Astrocyte (in vitro differentiated cells and primary cell): ENCODE data around the gene SLC25A18. TPM values are rescaled to one million over a fixed set of nuclear protein-coding genes. Genes with fewer than 3 reads are reported as not detected.

Experiments
- DNase-seq: peaks from one replicate; pipeline ENCODE4 v3.0.0-alpha.2; 2010; ENCODE audit warnings: low read depth
- FAIRE-seq: peaks from 2 replicates; lab custom pipeline; 2011; peaks lifted over from hg19 to GRCh38; lab: Jason Lieb, UNC
- H2AFZ ChIP-seq: 2 replicates; pipeline ENCODE4 v1.6.0; 2012; ENCODE audit warnings: low read depth, low read length, inconsistent platforms
- H3K27ac ChIP-seq: 2 replicates; pipeline ENCODE4 v1.5.1; 2011; ENCODE audit warnings: low read depth, low read length, inconsistent platforms
- H3K27me3 ChIP-seq: 2 replicates; pipeline ENCODE4 v1.6.0; 2011; ENCODE audit warnings: low read length, inconsistent platforms; ENCODE audit not compliant: insufficient read depth
- H3K36me3 ChIP-seq: 2 replicates; pipeline ENCODE4 v1.5.1; 2011; ENCODE audit warnings: low read length, inconsistent platforms; ENCODE audit not compliant: insufficient read depth
- H3K4me1 ChIP-seq: 2 replicates; pipeline ENCODE4 v1.5.1; 2011; ENCODE audit warnings: low read length, inconsistent platforms; ENCODE audit not compliant: insufficient read depth
- H3K4me2 ChIP-seq: 2 replicates; pipeline ENCODE4 v1.6.0; 2012; ENCODE audit warnings: low read length, inconsistent platforms
- H3K4me3 ChIP-seq: 2 replicates; pipeline ENCODE4 v1.5.1; 2011; ENCODE audit warnings: low read depth, mild to moderate bottlenecking, low read length, inconsistent platforms; ENCODE audit not compliant: insufficient read depth
- H3K79me2 ChIP-seq: 2 replicates; pipeline ENCODE4 v1.6.0; 2012; ENCODE audit warnings: mild to moderate bottlenecking, low read length, inconsistent platforms; ENCODE audit not compliant: insufficient read depth
- H3K9ac ChIP-seq: 2 replicates; pipeline ENCODE4 v1.6.0; 2012; ENCODE audit warnings: mild to moderate bottlenecking, low read length, inconsistent platforms
- H3K9me3 ChIP-seq: 2 replicates; pipeline ENCODE4 v1.5.1; 2012; ENCODE audit warnings: low read depth, mild to moderate bottlenecking, low read length, inconsistent platforms; ENCODE audit not compliant: insufficient read depth
- H4K20me1 ChIP-seq: 2 replicates; pipeline ENCODE4 v1.6.0; 2012; ENCODE audit warnings: low read length, inconsistent platforms; ENCODE audit not compliant: insufficient read depth
- H3K27ac Mint-ChIP-seq: one replicate; pipeline ENCODE4 v1.8.0; 2021; ENCODE audit warnings: mild to moderate bottlenecking, mixed read lengths; ENCODE audit not compliant: unreplicated experiment
- H3K27me3 Mint-ChIP-seq: one replicate; pipeline ENCODE4 v1.8.0; 2021; ENCODE audit warnings: low read depth, mixed read lengths; ENCODE audit not compliant: unreplicated experiment
- H3K36me3 Mint-ChIP-seq: one replicate; pipeline ENCODE4 v1.8.0; 2021; ENCODE audit warnings: low read depth, mixed read lengths; ENCODE audit not compliant: unreplicated experiment
- H3K4me1 Mint-ChIP-seq: one replicate; pipeline ENCODE4 v1.8.0; 2021; ENCODE audit warnings: low read depth, mixed read lengths; ENCODE audit not compliant: unreplicated experiment
- H3K4me3 Mint-ChIP-seq: one replicate; pipeline ENCODE4 v1.8.0; 2021; ENCODE audit warnings: mild to moderate bottlenecking, moderate library complexity, mixed read lengths; ENCODE audit not compliant: unreplicated experiment
- H3K9me3 Mint-ChIP-seq: one replicate; pipeline ENCODE4 v1.8.0; 2021; ENCODE audit warnings: mild to moderate bottlenecking, mixed read lengths; ENCODE audit not compliant: unreplicated experiment
- EZH2 ChIP-seq: IDR thresholded peaks from 2 replicates; pipeline ENCODE4 v1.6.1; 2012; ENCODE audit warnings: mild to moderate bottlenecking, low read length, inconsistent platforms; ENCODE audit not compliant: insufficient read depth
- total RNA-seq: library from RNA; stranded (reverse); gene quantifications from 2 replicates; pipeline ENCODE4 v1.2.1, GENCODE V29; 2021
- TF ChIP-seq, protein P1 (sequence below): IDR thresholded peaks from 2 replicates; pipeline ENCODE4 v1.5.1; 2011; ENCODE audit warnings: low read depth, mild to moderate bottlenecking, inconsistent platforms, low read length, moderate library complexity; ENCODE audit not compliant: insufficient read depth

The SLC25A18 gene
- total RNA-seq, 1 donor from 2014 or later = 0.48 TPM

DNA sequence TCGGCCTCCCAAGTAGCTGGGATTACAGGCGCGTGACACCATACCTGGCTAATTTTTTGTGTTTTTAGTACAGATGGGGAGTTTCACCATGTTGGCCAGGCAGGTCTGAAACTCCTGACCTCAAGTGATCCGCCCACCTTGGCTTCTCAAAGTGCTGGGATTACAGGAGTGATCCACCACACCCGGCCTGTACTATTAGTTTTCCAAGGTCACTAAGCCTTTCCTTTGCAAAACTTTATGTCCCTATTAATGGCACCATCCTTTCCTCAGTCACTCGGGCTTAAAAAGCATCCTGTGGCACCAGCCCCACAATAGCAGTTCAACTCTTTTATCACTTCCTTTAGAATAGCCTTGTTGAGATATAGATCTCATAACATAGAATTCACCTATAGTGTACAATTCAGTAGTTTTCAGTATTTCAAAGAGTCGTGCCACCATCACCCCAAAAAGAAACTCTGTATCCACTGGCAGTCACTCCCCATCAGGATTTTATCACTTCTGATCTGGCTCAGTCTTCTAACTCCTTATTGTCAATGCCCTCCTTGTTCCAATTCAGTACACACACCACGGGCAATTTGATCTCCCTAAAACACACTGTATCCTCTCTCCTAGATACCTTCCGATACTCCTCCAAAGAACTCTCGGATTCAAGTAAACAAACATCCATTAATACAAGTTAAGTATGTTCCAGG, 74.3 kb downstream of the SLC25A18 start:
- Mint-ChIP-seq H3K4me1 (peaks cover 18% of the 10 kb centered on the region), H3K4me3 (peak overlapping the region; percentile 91), H3K27ac (peak overlapping the region; percentile 94), H3K9me3 (no peaks in the 10 kb centered on the region), H3K36me3 (peaks cover 4% of the 10 kb centered on the region), H3K27me3 (no peaks in the 10 kb centered on the region)
- H3K9ac ChIP-seq = peak overlapping the region; percentile 99
- H2AFZ ChIP-seq = peak overlapping the region; percentile 84
- peak overlapping the region; percentile 90 for H3K4me3 ChIP-seq
- no peaks in the 10 kb centered on the region for H3K27me3 ChIP-seq
- peaks cover 36% of the 10 kb centered on the region for H3K79me2 ChIP-seq
- peaks cover 22% of the 10 kb centered on the region for H3K4me1 ChIP-seq
- no peaks in the 10 kb centered on the region for H3K9me3 ChIP-seq
- FAIRE-seq (no peak), DNase-seq (no peak)
- TF ChIP-seq, protein P1, sequence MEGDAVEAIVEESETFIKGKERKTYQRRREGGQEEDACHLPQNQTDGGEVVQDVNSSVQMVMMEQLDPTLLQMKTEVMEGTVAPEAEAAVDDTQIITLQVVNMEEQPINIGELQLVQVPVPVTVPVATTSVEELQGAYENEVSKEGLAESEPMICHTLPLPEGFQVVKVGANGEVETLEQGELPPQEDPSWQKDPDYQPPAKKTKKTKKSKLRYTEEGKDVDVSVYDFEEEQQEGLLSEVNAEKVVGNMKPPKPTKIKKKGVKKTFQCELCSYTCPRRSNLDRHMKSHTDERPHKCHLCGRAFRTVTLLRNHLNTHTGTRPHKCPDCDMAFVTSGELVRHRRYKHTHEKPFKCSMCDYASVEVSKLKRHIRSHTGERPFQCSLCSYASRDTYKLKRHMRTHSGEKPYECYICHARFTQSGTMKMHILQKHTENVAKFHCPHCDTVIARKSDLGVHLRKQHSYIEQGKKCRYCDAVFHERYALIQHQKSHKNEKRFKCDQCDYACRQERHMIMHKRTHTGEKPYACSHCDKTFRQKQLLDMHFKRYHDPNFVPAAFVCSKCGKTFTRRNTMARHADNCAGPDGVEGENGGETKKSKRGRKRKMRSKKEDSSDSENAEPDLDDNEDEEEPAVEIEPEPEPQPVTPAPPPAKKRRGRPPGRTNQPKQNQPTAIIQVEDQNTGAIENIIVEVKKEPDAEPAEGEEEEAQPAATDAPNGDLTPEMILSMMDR = no peak
- no peak for TF ChIP-seq EZH2
- H4K20me1 ChIP-seq = no peaks in the 10 kb centered on the region
- no peaks in the 10 kb centered on the region for H3K36me3 ChIP-seq
- peak overlapping the region; percentile 91 for H3K4me2 ChIP-seq
- peak overlapping the region; percentile 99 for H3K27ac ChIP-seq

DNA sequence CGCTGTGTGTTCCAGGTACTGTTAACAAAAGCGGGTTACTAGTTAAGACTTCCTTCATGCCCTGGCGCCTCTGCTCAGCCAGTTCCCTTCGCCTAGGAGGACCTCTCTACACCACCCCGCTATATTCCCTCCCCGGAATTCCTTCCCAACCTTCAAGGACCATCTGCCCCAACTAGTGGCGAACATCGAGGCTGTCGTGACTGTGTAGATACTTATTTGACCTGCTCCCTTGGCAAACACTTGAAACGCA, 74.8 kb downstream of the SLC25A18 start:
- Mint-ChIP-seq H3K4me3 (peak overlapping the region; percentile 91), H3K36me3 (peaks cover 4% of the 10 kb centered on the region), H3K27me3 (no peaks in the 10 kb centered on the region), H3K4me1 (peaks cover 14% of the 10 kb centered on the region), H3K27ac (peak overlapping the region; percentile 94), H3K9me3 (no peaks in the 10 kb centered on the region)
- peak overlapping the region; percentile 99 for H3K27ac ChIP-seq
- DNase-seq (no peak), FAIRE-seq (no peak)
- no peaks in the 10 kb centered on the region for H4K20me1 ChIP-seq
- peak overlapping the region; percentile 99 for H3K9ac ChIP-seq
- H3K4me3 ChIP-seq = peak overlapping the region; percentile 90
- H2AFZ ChIP-seq = peak overlapping the region; percentile 84
- no peaks in the 10 kb centered on the region for H3K9me3 ChIP-seq
- H3K79me2 ChIP-seq = peaks cover 41% of the 10 kb centered on the region
- peaks cover 18% of the 10 kb centered on the region for H3K4me1 ChIP-seq
- TF ChIP-seq EZH2 = no peak
- TF ChIP-seq, protein P1 = no peak
- H3K4me2 ChIP-seq = peak overlapping the region; percentile 91
- no peaks in the 10 kb centered on the region for H3K27me3 ChIP-seq
- no peaks in the 10 kb centered on the region for H3K36me3 ChIP-seq

- Histone ChIP-seq H3K36me3 (no peaks in the 10 kb centered on the region), H3K79me2 (peaks cover 44% of the 10 kb centered on the region), H4K20me1 (no peaks in the 10 kb centered on the region), H3K27ac (peak within 1 kb of the TSS; percentile 99), H3K9me3 (no peaks in the 10 kb centered on the region), H2AFZ (peak within 1 kb of the TSS; percentile 84), H3K4me1 (peaks cover 13% of the 10 kb centered on the region), H3K4me3 (peak within 1 kb of the TSS; percentile 90), H3K4me2 (peak within 1 kb of the TSS; percentile 91), H3K9ac (peak within 1 kb of the TSS; percentile 99), H3K27me3 (no peaks in the 10 kb centered on the region)
- DNase-seq (peak; percentile 84), FAIRE-seq (no peak)
- TF ChIP-seq, protein P1 = no peak
- no peak for TF ChIP-seq EZH2
- Mint-ChIP-seq H3K4me3 (peak within 1 kb of the TSS; percentile 91), H3K9me3 (no peaks in the 10 kb centered on the region), H3K4me1 (peaks cover 9% of the 10 kb centered on the region), H3K36me3 (peaks cover 4% of the 10 kb centered on the region), H3K27ac (peak within 1 kb of the TSS; percentile 94), H3K27me3 (no peaks in the 10 kb centered on the region)
Observed at GRCh38 chr22:17638432-17639246, 75.3 kb downstream of the SLC25A18 start, which contains the start of gene BCL2L13. Gene BCL2L13, plus strand, starts transcription at chr22:17638757. Its CDS starts 16,955 bp downstream, at chr22:17655712.
